Osteocyte (in vitro differentiated cells): ENCODE measurements around the gene PTGR1. TPM values are rescaled to one million over a fixed set of nuclear protein-coding genes. Genes with fewer than 3 reads are reported as not detected.

Experiments
- DNase-seq: peaks from one replicate; pipeline ENCODE4 v3.0.0; 2021; ENCODE audit warnings: mixed read lengths; ENCODE audit not compliant: unreplicated experiment; ENCODE audit errors: extremely low spot score
- H3K27ac Mint-ChIP-seq: one replicate; pipeline ENCODE4 v1.8.0; 2021; ENCODE audit warnings: mild to moderate bottlenecking, mixed read lengths; ENCODE audit not compliant: unreplicated experiment
- H3K27me3 Mint-ChIP-seq: one replicate; pipeline ENCODE4 v1.8.0; 2021; ENCODE audit warnings: mixed read lengths; ENCODE audit not compliant: unreplicated experiment
- H3K36me3 Mint-ChIP-seq: one replicate; pipeline ENCODE4 v1.8.0; 2021; ENCODE audit warnings: mixed read lengths; ENCODE audit not compliant: unreplicated experiment
- H3K4me1 Mint-ChIP-seq: one replicate; pipeline ENCODE4 v1.8.0; 2021; ENCODE audit warnings: mixed read lengths; ENCODE audit not compliant: unreplicated experiment
- H3K4me3 Mint-ChIP-seq: one replicate; pipeline ENCODE4 v1.8.0; 2021; ENCODE audit warnings: mild to moderate bottlenecking, moderate library complexity, mixed read lengths; ENCODE audit not compliant: unreplicated experiment
- H3K9me3 Mint-ChIP-seq: one replicate; pipeline ENCODE4 v1.8.0; 2021; ENCODE audit warnings: mixed read lengths; ENCODE audit not compliant: unreplicated experiment
- CTCF ChIP-seq: fragments of 200-600 bp; sonication (generic); IDR thresholded peaks from 2 replicates; pipeline ENCODE4 v1.5.0; 2021; ENCODE audit warnings: antibody characterized with exemption, mild to moderate bottlenecking, moderate library complexity
- total RNA-seq: library from RNA; stranded (reverse); gene quantifications from 2 replicates; pipeline ENCODE4 v1.2.1, GENCODE V29; 2021

PTGR1 gene
- total RNA-seq, 1 donor from 2014 or later, result 16.5 TPM

GRCh38 chr9:111613436-111614040, 14.1 kb upstream of the PTGR1 start:
- peaks cover 11% of the 10 kb centered on the region for H3K4me1 Mint-ChIP-seq
- no peaks in the 10 kb centered on the region for H3K36me3 Mint-ChIP-seq
- no peak overlapping the region for H3K4me3 Mint-ChIP-seq
- no peak for DNase-seq
- H3K9me3 Mint-ChIP-seq, result no peaks in the 10 kb centered on the region
- peaks cover 29% of the 10 kb centered on the region for H3K27me3 Mint-ChIP-seq
- no peak for TF ChIP-seq CTCF
- no peak overlapping the region for H3K27ac Mint-ChIP-seq

GRCh38 chr9:111610845-111611244, 11.4 kb upstream of the PTGR1 start:
- no peaks in the 10 kb centered on the region for H3K36me3 Mint-ChIP-seq
- DNase-seq, result no peak
- no peak overlapping the region for H3K27ac Mint-ChIP-seq
- TF ChIP-seq CTCF, result no peak
- peaks cover 6% of the 10 kb centered on the region for H3K4me1 Mint-ChIP-seq
- no peaks in the 10 kb centered on the region for H3K9me3 Mint-ChIP-seq
- H3K4me3 Mint-ChIP-seq, result no peak overlapping the region
- H3K27me3 Mint-ChIP-seq, result peaks cover 31% of the 10 kb centered on the region

- peaks cover 34% of the 10 kb centered on the region for H3K27me3 Mint-ChIP-seq
- no peaks in the 10 kb centered on the region for H3K36me3 Mint-ChIP-seq
- TF ChIP-seq CTCF, result no peak
- no peaks in the 10 kb centered on the region for H3K9me3 Mint-ChIP-seq
- H3K27ac Mint-ChIP-seq, result no peak overlapping the region
- DNase-seq, result no peak
- H3K4me3 Mint-ChIP-seq, result no peak overlapping the region
- H3K4me1 Mint-ChIP-seq, result peaks cover 6% of the 10 kb centered on the region
Measured at GRCh38 chr9:111610149-111610548, 10.7 kb upstream of the PTGR1 start.

- peaks cover 9% of the 10 kb centered on the region for H3K27me3 Mint-ChIP-seq
- no peak overlapping the region for H3K4me3 Mint-ChIP-seq
- no peaks in the 10 kb centered on the region for H3K36me3 Mint-ChIP-seq
- no peak for DNase-seq
- no peaks in the 10 kb centered on the region for H3K9me3 Mint-ChIP-seq
- no peaks in the 10 kb centered on the region for H3K4me1 Mint-ChIP-seq
- no peak for TF ChIP-seq CTCF
- no peak overlapping the region for H3K27ac Mint-ChIP-seq
Measured at GRCh38 chr9:111605041-111605559, 5.7 kb upstream of the PTGR1 start.

- H3K27me3 Mint-ChIP-seq, result peaks cover 4% of the 10 kb centered on the region
- no peak overlapping the region for H3K27ac Mint-ChIP-seq
- H3K4me3 Mint-ChIP-seq, result no peak overlapping the region
- H3K9me3 Mint-ChIP-seq, result no peaks in the 10 kb centered on the region
- no peak for DNase-seq
- no peak for TF ChIP-seq CTCF
- peaks cover 5% of the 10 kb centered on the region for H3K4me1 Mint-ChIP-seq
- H3K36me3 Mint-ChIP-seq, result no peaks in the 10 kb centered on the region
Measured at GRCh38 chr9:111604054-111604615, 4.7 kb upstream of the PTGR1 start.
